Upper lobe of left lung (tissue), 6 donors: ENCODE data around the gene DDAH1. TPM values are rescaled to one million over a fixed set of nuclear protein-coding genes. Genes with fewer than 3 reads are reported as not detected.

Source experiments
- ATAC-seq, 2 donors: fragments of 200-7000 bp; cut with Tn5 transposase; one replicate each; pipeline ENCODE4 v1.9.1; 2022; ENCODE audit warnings: mild to moderate bottlenecking in 2 of 2, moderate library complexity in 2 of 2; ENCODE audit not compliant: low FRiP score in 2 of 2
- DNase-seq, 2 donors: peaks; one replicate each; pipeline ENCODE4 v3.0.0-alpha.2; 2019 to 2020
- H3K27ac ChIP-seq, 4 donors: fragments of 200-600 bp; sonication (generic); one replicate each; pipeline ENCODE4 v1.5.1; 2016 to 2019
- H3K27me3 ChIP-seq, 4 donors: fragments of 200-600 bp; sonication (generic); one replicate each; pipeline ENCODE4 v1.5.1; 2017 to 2019
- H3K36me3 ChIP-seq, 4 donors: fragments of 200-600 bp; sonication (generic); one replicate each; pipeline ENCODE4 v1.5.1; 2016 to 2019
- H3K4me1 ChIP-seq, 4 donors: fragments of 200-600 bp; sonication (generic); one replicate each; pipeline ENCODE4 v1.5.1; 2018 to 2019
- H3K4me3 ChIP-seq, 4 donors: fragments of 200-600 bp; sonication (generic); one replicate each; pipeline ENCODE4 v1.5.1; 2017 to 2019; ENCODE audit warnings: mild to moderate bottlenecking in 2 of 4, moderate library complexity in 1 of 4
- H3K9me3 ChIP-seq, 4 donors: fragments of 200-600 bp; sonication (generic); one replicate each; pipeline ENCODE4 v1.5.1; 2018 to 2019
- CTCF ChIP-seq, 6 experiments: fragments of 450-650 bp in 4 of 6; fragments of 200-600 bp in 2 of 6; sonication (generic) in 2 of 6; IDR thresholded peaks; one replicate each; pipeline ENCODE4 v1.5.1; 2016 to 2019; ENCODE audit warnings: antibody characterized with exemption in 6 of 6
- EP300 ChIP-seq, 4 donors: sonication (generic); formaldehyde crosslinking; IDR thresholded peaks; one replicate each; pipeline ENCODE4 v1.5.1; 2017; ENCODE audit warnings: antibody characterized with exemption in 4 of 4, control low read depth in 2 of 4
- POLR2A ChIP-seq, 4 donors: fragments of 450-650 bp; IDR thresholded peaks; one replicate each; pipeline ENCODE4 v1.5.1; 2016 to 2017; ENCODE audit warnings: antibody characterized with exemption in 4 of 4, mild to moderate bottlenecking in 2 of 4
- POLR2AphosphoS5 ChIP-seq, 2 donors: sonication (generic); formaldehyde crosslinking; IDR thresholded peaks; one replicate each; pipeline ENCODE4 v1.5.1; 2017; ENCODE audit warnings: antibody characterized with exemption in 2 of 2
- WGBS, 2 donors: methylation state at CpG; one replicate each; pipeline ENCODE4 v1.1.5; 2017 to 2018; 5-methylcytosine and 5-hydroxymethylcytosine counted together
- total RNA-seq, 6 donors: library from RNA; depleted of rRNA in 4 of 6; stranded (reverse); fragments of >200 nt in 4 of 6; gene quantifications; one replicate each; pipeline versions ENCODE4 v1.1.0 to v1.2.1, GENCODE V29; 2016 to 2021
- donor health status: DM: no; HTN: no; CAD: no; lungs with moderate emphysema.
- donor health status: DM: no; HTN: yes; CAD: no; lungs with severe emphysema.

DDAH1 gene
- total RNA-seq, 6 donors from 2014 or later = 24.1 to 78.8 (median 52.6) TPM

GRCh38 chr1:85460555-85461088 lies 4.3 kb downstream of the DDAH1 start:
- DNase-seq (peak in 1 of 2 donors; percentile 64), ATAC-seq (no peak)
- Histone ChIP-seq H3K27me3 (no peaks in the 10 kb centered on the region), H3K27ac (peak overlapping the region in 2 of 4 donors; percentile 51 to 61), H3K4me3 (no peak overlapping the region), H3K36me3 (no peaks in the 10 kb centered on the region), H3K4me1 (peaks cover 0 to 25% (median 10%) of the 10 kb centered on the region in 4 donors), H3K9me3 (no peaks in the 10 kb centered on the region)
- no peak for TF ChIP-seq POLR2A (IDR thresholded peaks at IDR 0.05)
- TF ChIP-seq EP300 (IDR thresholded peaks at IDR 0.05) = no peak
- TF ChIP-seq POLR2AphosphoS5 (IDR thresholded peaks at IDR 0.05) = no peak
- no peak for TF ChIP-seq CTCF (IDR thresholded peaks at IDR 0.05)
- WGBS, 2 donors = 73 to 78% methylated on average over 2 of the region's 2 CpGs

- Histone ChIP-seq H3K4me3 (no peak overlapping the region), H3K9me3 (no peaks in the 10 kb centered on the region), H3K36me3 (no peaks in the 10 kb centered on the region), H3K27me3 (no peaks in the 10 kb centered on the region), H3K4me1 (peaks cover 0 to 15% (median 9%) of the 10 kb centered on the region in 4 donors), H3K27ac (peak overlapping the region in 1 of 4 donors; percentile 26)
- 12 to 53% methylated on average over 2 of the region's 2 CpGs for WGBS, 2 donors
- TF ChIP-seq POLR2A (IDR thresholded peaks at IDR 0.05) (no peak), POLR2AphosphoS5 (IDR thresholded peaks at IDR 0.05) (no peak), CTCF (IDR thresholded peaks at IDR 0.05) (no peak)
- no peak for ATAC-seq
- no peak for DNase-seq
These were observed 5.7 kb downstream of the DDAH1 start for GRCh38 chr1:85459290-85459689.

GRCh38 chr1:85454214-85454613 lies 10.7 kb downstream of the DDAH1 start:
- Histone ChIP-seq H3K9me3 (no peaks in the 10 kb centered on the region), H3K36me3 (no peaks in the 10 kb centered on the region), H3K27ac (peak overlapping the region in 1 of 4 donors; percentile 44), H3K4me1 (peaks cover 3 to 9% (median 6%) of the 10 kb centered on the region in 4 donors), H3K27me3 (no peaks in the 10 kb centered on the region), H3K4me3 (no peak overlapping the region)
- no peak for DNase-seq
- TF ChIP-seq POLR2A (IDR thresholded peaks at IDR 0.05) (no peak), CTCF (IDR thresholded peaks at IDR 0.05) (no peak), EP300 (IDR thresholded peaks at IDR 0.05) (no peak)
- WGBS, 2 donors = 94 to 96% methylated on average over 4 of the region's 4 CpGs
- no peak for ATAC-seq

- Histone ChIP-seq H3K4me3 (no peak overlapping the region), H3K27me3 (no peaks in the 10 kb centered on the region), H3K36me3 (no peaks in the 10 kb centered on the region), H3K9me3 (no peaks in the 10 kb centered on the region), H3K4me1 (peaks cover 0 to 9% (median 6%) of the 10 kb centered on the region in 4 donors), H3K27ac (peak overlapping the region in 2 of 4 donors; percentile 17 to 44)
- peak in 1 of 2 donors; percentile 23 for ATAC-seq
- no peak for TF ChIP-seq POLR2A (IDR thresholded peaks at IDR 0.05)
- no peak for TF ChIP-seq POLR2AphosphoS5 (IDR thresholded peaks at IDR 0.05)
- TF ChIP-seq CTCF (IDR thresholded peaks at IDR 0.05) = no peak
- no peak for TF ChIP-seq EP300 (IDR thresholded peaks at IDR 0.05)
- no peak for DNase-seq
- 77% methylated on average over 2 of the region's 2 CpGs for WGBS, 2 donors
These were observed 11.2 kb downstream of the DDAH1 start for GRCh38 chr1:85453640-85454194.

GRCh38 chr1:85452948-85453347 lies 12.0 kb downstream of the DDAH1 start:
- ATAC-seq (no peak), DNase-seq (no peak)
- TF ChIP-seq POLR2AphosphoS5 (IDR thresholded peaks at IDR 0.05) = no peak
- TF ChIP-seq CTCF (IDR thresholded peaks at IDR 0.05) = no peak
- no peak for TF ChIP-seq POLR2A (IDR thresholded peaks at IDR 0.05)
- TF ChIP-seq EP300 (IDR thresholded peaks at IDR 0.05) = no peak
- H3K27me3 ChIP-seq = no peaks in the 10 kb centered on the region
- H3K36me3 ChIP-seq = no peaks in the 10 kb centered on the region
- H3K9me3 ChIP-seq = no peaks in the 10 kb centered on the region
- 89 to 100% methylated on average over 2 of the region's 2 CpGs for WGBS, 2 donors
- peak overlapping the region in 1 of 4 donors; percentile 17 for H3K27ac ChIP-seq
- H3K4me1 ChIP-seq = peaks cover 0 to 9% (median 6%) of the 10 kb centered on the region in 4 donors
- H3K4me3 ChIP-seq = no peak overlapping the region
